OCI-LY7 (cell line): ENCODE results near the gene CA11. TPM values are rescaled to one million over a fixed set of nuclear protein-coding genes. Genes with fewer than 3 reads are reported as not detected.
A peak's percentile ranks its signal among the peaks of the same experiment; 100 is the strongest.

Experiments used
- BruUV-seq: library from RNA; stranded (reverse); fragments of 400-500 nt; replicated peaks from 2 replicates; lab custom pipeline; 2021; lab: Mats Ljungman, UMichigan
- CTCF ChIA-PET: fragments of 300-600 bp; sonication (Branson Sonifier 250); formaldehyde crosslinking; loops from one replicate; lab custom pipeline; 2022; ENCODE audit warnings: antibody characterized with exemption; ENCODE audit not compliant: unreplicated experiment; lab: Charles Lee
- POLR2A ChIA-PET: fragments of 300-600 bp; sonication (Branson Sonifier 250); formaldehyde crosslinking; loops from one replicate; lab custom pipeline; 2022; ENCODE audit warnings: antibody characterized with exemption; lab: Charles Lee
- DNase-seq: peaks from one replicate; pipeline ENCODE4 v3.0.0-alpha.2; 2015; ENCODE audit warnings: low spot score
- H2AFZ ChIP-seq: fragments of 200-600 bp; sonication (generic), shearing (Covaris generic); 2 replicates; pipeline ENCODE4 v1.6.1; 2014; ENCODE audit warnings: mild to moderate bottlenecking, antibody characterized with exemption, low read length, moderate library complexity
- H3K27ac ChIP-seq: fragments of 200-600 bp; sonication (generic); 2 replicates; pipeline ENCODE4 v1.5.1; 2014; ENCODE audit warnings: mixed run types, low read depth, mild to moderate bottlenecking, moderate library complexity, low read length, inconsistent platforms; ENCODE audit not compliant: poor library complexity, severe bottlenecking
- H3K36me3 ChIP-seq: fragments of 200-600 bp; sonication (generic); 2 replicates; pipeline ENCODE4 v1.6.1; 2014; ENCODE audit warnings: mild to moderate bottlenecking, antibody characterized with exemption, low read length, moderate library complexity, mixed read lengths; ENCODE audit not compliant: insufficient read depth
- H3K4me1 ChIP-seq: fragments of 200-600 bp; sonication (generic); 2 replicates; pipeline ENCODE4 v1.5.1; 2014; ENCODE audit warnings: mild to moderate bottlenecking, low read length; ENCODE audit not compliant: insufficient read depth, poor library complexity, severe bottlenecking
- H3K4me2 ChIP-seq: fragments of 200-600 bp; sonication (generic); 2 replicates; pipeline ENCODE4 v1.6.1; 2014; ENCODE audit warnings: mild to moderate bottlenecking, low read length
- H3K4me3 ChIP-seq: fragments of 200-600 bp; sonication (generic); 2 replicates; pipeline ENCODE4 v1.5.1; 2014; ENCODE audit warnings: mild to moderate bottlenecking, low read depth, low read length; ENCODE audit not compliant: poor library complexity, severe bottlenecking
- H3K79me2 ChIP-seq: fragments of 200-600 bp; sonication (generic); 2 replicates; pipeline ENCODE4 v1.6.1; 2016; ENCODE audit warnings: low read depth, mild to moderate bottlenecking, low read length, moderate library complexity, mixed read lengths; ENCODE audit not compliant: insufficient read depth
- H3K9me2 ChIP-seq: fragments of 200-600 bp; sonication (generic); 2 replicates; pipeline ENCODE4 v1.6.1; 2016; ENCODE audit warnings: mild to moderate bottlenecking, low read length, mixed read lengths; ENCODE audit not compliant: insufficient read depth
- H3K9me3 ChIP-seq: fragments of 200-600 bp; sonication (generic); 2 replicates; pipeline ENCODE4 v1.6.1; 2014; ENCODE audit warnings: mild to moderate bottlenecking, mixed run types, low read length, mixed read lengths
- H4K20me1 ChIP-seq: fragments of 200-600 bp; sonication (generic); 2 replicates; pipeline ENCODE4 v1.6.1; 2014; ENCODE audit warnings: mild to moderate bottlenecking, antibody characterized with exemption, low read length, moderate library complexity, mixed read lengths; ENCODE audit not compliant: insufficient read depth
- EZH2phosphoT487 ChIP-seq: fragments of 200-600 bp; sonication (generic); IDR thresholded peaks from 2 replicates; pipeline ENCODE4 v1.6.1; 2018; ENCODE audit warnings: low read depth, borderline replicate concordance, mild to moderate bottlenecking, mixed run types, antibody characterized with exemption, low read length, moderate library complexity, mixed read lengths
- intact Hi-C: fragments of 100-400 bp; cut with micrococcal nuclease; formaldehyde crosslinking; loops from one replicate; pipeline ENCODE4 v1.10.0; 2022; ENCODE audit not compliant: unreplicated experiment
- total RNA-seq, 2 experiments: library from RNA; depleted of rRNA in 1 of 2; stranded (reverse); fragments of >200 nt in 1 of 2; shearing (Covaris generic) in 1 of 2; gene quantifications; 2 replicates each; pipeline ENCODE4 v1.2.3, GENCODE V29; 2014 to 2022
- TF ChIP-seq, protein P1 (sequence below): fragments of 200-600 bp; sonication (generic); conservative IDR thresholded peaks from 2 replicates; pipeline ENCODE4 v1.5.1; 2014; ENCODE audit warnings: mild to moderate bottlenecking, antibody characterized with exemption, low read length, moderate library complexity, mixed read lengths

Gene CA11
- total RNA-seq, 2 experiments from 2014 or later, result 2.5 to 10.8 TPM

DNA sequence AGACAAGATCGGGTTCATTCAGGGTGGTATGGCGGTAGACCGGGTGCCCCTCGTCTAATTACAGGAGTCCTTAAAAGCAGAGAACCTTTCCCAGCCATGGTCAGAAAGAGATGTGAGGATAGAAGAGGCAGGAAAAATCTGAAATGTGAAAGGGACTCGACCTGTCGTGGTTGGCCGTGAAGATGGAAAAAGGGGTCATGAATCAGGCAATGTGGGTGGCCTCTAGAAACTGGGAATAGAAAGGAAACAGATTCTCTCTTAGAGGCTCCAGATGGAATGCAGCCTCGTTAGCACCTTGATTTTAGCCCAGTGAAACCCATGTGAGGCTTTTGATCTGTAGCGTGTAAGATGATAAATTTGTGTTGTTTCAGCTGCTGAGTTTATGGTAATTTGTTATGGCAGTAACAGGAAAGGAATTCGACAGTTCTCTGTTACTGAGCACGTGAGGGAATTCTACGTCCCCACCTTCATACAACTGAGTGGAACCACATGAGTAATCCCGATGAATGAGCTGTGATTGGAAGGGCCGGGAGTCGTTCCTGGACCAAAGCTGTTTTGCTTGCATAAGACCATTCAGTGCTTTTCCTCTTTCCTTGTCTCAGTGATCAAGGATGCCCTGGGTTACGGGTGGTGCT, 11.0 kb upstream of the CA11 start:
- intact Hi-C loops, result no loop called here
- Histone ChIP-seq H3K4me2 (no peak overlapping the region), H4K20me1 (no peaks in the 10 kb centered on the region), H3K9me2 (no peaks in the 10 kb centered on the region), H3K79me2 (no peaks in the 10 kb centered on the region), H3K4me1 (peaks cover 11% of the 10 kb centered on the region), H3K27ac (no peak overlapping the region), H3K4me3 (no peak overlapping the region), H3K36me3 (no peaks in the 10 kb centered on the region), H2AFZ (no peak overlapping the region), H3K9me3 (no peaks in the 10 kb centered on the region)
- TF ChIP-seq, protein P1, sequence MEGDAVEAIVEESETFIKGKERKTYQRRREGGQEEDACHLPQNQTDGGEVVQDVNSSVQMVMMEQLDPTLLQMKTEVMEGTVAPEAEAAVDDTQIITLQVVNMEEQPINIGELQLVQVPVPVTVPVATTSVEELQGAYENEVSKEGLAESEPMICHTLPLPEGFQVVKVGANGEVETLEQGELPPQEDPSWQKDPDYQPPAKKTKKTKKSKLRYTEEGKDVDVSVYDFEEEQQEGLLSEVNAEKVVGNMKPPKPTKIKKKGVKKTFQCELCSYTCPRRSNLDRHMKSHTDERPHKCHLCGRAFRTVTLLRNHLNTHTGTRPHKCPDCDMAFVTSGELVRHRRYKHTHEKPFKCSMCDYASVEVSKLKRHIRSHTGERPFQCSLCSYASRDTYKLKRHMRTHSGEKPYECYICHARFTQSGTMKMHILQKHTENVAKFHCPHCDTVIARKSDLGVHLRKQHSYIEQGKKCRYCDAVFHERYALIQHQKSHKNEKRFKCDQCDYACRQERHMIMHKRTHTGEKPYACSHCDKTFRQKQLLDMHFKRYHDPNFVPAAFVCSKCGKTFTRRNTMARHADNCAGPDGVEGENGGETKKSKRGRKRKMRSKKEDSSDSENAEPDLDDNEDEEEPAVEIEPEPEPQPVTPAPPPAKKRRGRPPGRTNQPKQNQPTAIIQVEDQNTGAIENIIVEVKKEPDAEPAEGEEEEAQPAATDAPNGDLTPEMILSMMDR, result no peak
- no peak for TF ChIP-seq EZH2phosphoT487
- CTCF ChIA-PET, result no interaction called here
- no peak for DNase-seq
- BruUV-seq, result no TSS peak
- POLR2A ChIA-PET, result no interaction called here

DNA sequence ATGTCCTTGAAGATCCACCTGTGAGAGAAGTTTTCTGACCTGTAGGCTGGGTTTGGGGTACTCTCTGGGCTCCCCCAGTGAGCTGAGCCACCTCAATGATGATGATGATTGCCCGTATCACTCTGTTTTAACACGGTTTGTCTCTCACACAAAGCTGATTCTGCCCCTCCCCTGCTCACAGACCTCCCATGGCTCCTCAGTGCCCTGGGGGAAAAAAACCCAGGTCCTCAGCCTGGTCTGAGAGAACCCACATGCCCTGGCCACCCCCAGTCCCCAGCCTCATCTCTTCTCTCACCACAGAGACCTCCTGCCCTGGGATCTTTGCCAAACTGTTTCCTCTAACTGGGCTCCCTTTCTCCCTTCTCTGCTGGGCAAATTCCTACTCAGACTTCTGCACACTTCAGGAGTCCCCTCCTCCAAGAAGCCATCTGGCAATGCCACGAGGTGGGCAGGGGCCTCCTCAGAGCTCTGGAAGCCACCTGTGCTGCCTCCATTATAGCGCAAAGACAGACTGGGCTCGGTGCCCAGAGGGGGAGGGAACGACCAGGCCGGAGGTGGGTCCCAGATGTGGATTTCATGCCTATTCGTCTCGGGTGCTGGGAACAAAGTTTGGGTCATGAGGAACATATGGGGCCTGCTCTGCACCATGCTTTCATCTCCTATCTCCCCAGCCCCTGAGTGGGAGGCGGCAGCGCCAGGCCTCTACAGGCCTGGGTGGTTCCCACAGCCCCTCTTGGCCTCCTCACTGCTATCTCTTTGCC, 8.5 kb upstream of the CA11 start:
- Histone ChIP-seq H3K9me3 (no peaks in the 10 kb centered on the region), H3K9me2 (no peaks in the 10 kb centered on the region), H4K20me1 (no peaks in the 10 kb centered on the region), H3K4me3 (no peak overlapping the region), H3K4me1 (peaks cover 3% of the 10 kb centered on the region), H3K27ac (no peak overlapping the region), H3K36me3 (no peaks in the 10 kb centered on the region), H2AFZ (0 out of 2 replicates have a peak overlapping the region, but pooled peaks have one; percentile 40), H3K79me2 (no peaks in the 10 kb centered on the region), H3K4me2 (no peak overlapping the region)
- ChIA-PET CTCF (no interaction called here), POLR2A (no interaction called here)
- TF ChIP-seq, protein P1, result no peak
- intact Hi-C loops, result no loop called here
- BruUV-seq, result no TSS peak
- no peak for DNase-seq

DNA sequence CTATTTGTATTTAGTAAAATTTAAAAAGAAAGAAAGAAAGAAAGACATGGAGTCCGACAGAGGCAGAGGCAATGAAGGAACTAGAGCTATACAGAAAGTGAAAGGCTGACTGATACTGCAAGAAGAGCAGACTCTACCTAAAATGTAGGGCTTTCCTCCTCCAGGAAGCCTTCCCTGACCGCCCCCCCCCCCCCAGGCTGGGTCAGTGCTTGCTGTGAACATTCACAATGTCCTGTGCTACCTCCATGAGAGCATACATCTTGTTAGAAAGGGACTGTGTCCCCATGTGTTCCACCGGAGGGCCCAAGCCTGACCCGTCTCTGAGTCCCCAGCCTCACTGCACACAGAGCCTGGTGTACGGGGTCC, 5.7 kb upstream of the CA11 start:
- CTCF ChIA-PET, result no interaction called here

More for the DNA sequence above, 5.7 kb upstream of the CA11 start:
- Histone ChIP-seq H4K20me1 (no peaks in the 10 kb centered on the region), H3K79me2 (no peaks in the 10 kb centered on the region), H3K9me2 (no peaks in the 10 kb centered on the region), H2AFZ (no peak overlapping the region), H3K4me1 (peaks cover 15% of the 10 kb centered on the region), H3K27ac (no peak overlapping the region), H3K9me3 (no peaks in the 10 kb centered on the region), H3K4me3 (no peak overlapping the region), H3K36me3 (no peaks in the 10 kb centered on the region), H3K4me2 (no peak overlapping the region)
- intact Hi-C loops, result no loop called here
- POLR2A ChIA-PET, result no interaction called here
- DNase-seq, result no peak
- TF ChIP-seq, protein P1, result no peak
- TF ChIP-seq EZH2phosphoT487, result no peak
- BruUV-seq, result no TSS peak
